ENCODE results near the gene EPOP.
"Not testable (repeated sequence)": the region's sequence is repeated elsewhere in the genome, so short reads cannot be mapped to it uniquely, and the experiment has no call there.

Gene EPOP

GRCh38 chr17:38637951-38638350, 36.8 kb downstream of the EPOP start:
- no peak for DNase-seq (ENCODE audit: low spot score)

DNA sequence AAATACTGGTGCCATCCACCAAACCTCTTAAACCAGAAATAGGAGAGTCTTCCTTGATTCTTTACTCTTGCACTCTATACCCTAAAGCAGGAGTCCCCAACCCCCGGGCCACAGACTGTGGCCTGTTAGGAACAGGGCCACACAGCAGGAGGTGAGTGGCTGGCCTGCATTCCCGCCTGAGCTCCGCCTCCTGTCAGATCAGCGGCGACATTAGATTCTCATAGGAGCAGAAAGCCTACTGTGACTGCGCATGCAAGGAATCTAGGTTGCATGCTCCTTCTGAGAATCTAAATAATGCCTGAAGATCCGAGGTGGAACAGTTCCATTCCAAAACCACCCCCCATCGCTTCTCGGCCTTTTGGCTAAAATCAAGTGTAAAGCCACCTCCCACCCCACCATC, 38.7 kb downstream of the EPOP start:
- no peak for DNase-seq (ENCODE audit: low spot score)

GRCh38 chr17:38632334-38632733, 42.4 kb downstream of the EPOP start:
- no peak for DNase-seq (ENCODE audit: low spot score)

GRCh38 chr17:38628441-38628840, 46.3 kb downstream of the EPOP start:
- no peak for DNase-seq (ENCODE audit: low spot score)

DNA sequence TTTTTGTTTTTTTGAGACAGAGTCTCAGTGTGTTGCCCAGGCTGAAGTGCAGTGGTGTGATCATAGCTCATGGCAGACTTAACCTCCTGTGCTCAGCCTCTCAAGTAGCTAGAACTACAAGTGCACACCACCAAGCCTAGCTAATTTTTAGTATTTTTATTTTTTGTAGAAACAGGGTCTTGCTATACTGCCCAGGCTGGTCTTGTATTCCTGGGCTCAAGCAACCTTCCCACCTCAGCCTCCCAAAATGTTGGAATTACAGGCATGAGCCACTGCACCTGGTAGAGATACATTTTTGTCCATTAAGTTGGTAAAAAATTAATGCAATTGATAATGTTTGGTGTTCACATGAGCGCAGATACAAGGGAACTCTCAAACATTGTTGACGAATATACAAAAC, 46.8 kb downstream of the EPOP start:
- DNase-seq (ENCODE audit: low spot score), result no peak

DNA sequence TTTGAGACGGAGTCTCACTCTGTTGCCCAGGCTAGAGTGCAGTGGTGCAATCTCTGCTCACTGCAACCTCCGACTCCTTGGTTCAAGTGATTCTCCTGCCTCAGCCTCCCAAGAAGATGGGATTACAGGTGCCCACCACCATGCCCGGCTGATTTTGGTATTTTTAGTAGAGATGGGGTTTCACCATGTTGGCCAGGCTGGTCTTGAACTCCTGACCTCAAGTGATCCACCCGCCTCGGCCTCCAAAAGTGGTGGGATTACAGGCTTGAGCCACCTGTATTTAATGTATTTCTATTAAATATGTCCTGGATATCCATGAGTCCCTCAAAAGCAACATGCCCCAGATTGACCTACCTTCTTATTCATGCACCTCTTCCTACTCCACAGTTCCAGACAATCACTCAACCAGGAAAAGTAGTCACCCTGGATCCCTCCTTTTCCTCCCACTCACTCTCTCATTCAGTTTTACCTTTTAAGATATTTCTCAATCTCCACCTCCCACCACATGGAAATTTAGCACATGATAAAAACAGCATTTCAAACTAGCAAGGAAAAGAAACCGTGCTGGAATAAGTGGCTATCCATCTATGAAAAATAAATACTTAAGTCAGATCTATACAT, 48.0 kb downstream of the EPOP start:
- DNase-seq (ENCODE audit: low spot score), result not testable (repeated sequence)

DNA sequence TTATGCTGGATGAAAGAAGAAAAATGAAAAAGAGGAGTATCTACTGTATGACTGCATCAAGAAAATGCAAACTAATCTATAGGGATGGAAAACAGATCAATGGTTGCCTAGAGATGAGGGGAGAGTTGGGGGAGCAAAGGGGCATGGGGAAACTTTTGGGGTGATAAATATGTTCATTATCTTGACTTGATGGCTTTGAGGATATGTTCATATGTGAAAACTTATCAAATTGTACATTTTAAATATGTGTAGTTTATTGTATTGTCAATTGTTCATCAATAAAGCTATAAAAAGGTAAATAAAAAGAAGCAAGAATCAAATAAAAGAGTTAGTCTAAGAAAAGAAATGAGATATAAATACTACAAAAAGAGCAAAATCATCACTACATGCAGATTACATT, 49.3 kb downstream of the EPOP start:
- no peak for DNase-seq (ENCODE audit: low spot score)

DNA sequence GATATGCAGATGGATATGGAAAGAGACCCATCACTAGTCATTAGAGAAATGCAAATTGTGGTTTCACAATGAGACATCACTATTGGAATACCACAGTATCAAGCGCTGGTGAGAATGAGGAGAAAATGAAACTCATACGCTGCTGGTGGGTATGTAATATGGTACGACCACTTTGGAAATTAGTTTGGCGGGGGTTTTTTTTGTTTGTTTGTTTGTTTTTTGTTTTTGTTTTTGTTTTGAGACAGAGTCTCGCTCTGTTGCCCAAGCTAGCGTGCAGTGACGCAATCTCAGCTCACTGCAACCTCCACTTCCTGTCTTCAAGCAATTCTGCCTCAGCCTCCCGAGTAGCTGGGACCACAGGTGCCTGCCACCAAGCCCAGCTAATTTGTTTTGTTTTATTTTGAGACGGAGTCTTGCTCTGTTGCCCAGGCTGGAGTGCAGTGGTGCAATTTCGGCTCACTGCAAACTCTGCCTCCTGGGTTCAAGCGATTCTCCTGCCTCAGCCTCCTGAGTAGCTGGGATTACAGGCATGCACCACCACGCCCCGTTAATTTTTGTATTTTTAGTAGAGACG, 49.9 kb downstream of the EPOP start:
- DNase-seq (ENCODE audit: low spot score), result not testable (repeated sequence)
